ENCODE results near the gene STX1B.

- TF ChIP-seq POLR2A (IDR thresholded peaks at IDR 0.05; ENCODE audit: low read length) (no peak), GATA1 (IDR thresholded peaks at IDR 0.05; ENCODE audit: low read depth, low read length) (no peak)
Measured at GRCh38 chr16:30953111-30953510, 57.3 kb downstream of the STX1B start.
